ENCODE results near the gene AKAP8L.
"Not testable (repeated sequence)": the region's sequence is repeated elsewhere in the genome, so short reads cannot be mapped to it uniquely, and the experiment has no call there.

DNA sequence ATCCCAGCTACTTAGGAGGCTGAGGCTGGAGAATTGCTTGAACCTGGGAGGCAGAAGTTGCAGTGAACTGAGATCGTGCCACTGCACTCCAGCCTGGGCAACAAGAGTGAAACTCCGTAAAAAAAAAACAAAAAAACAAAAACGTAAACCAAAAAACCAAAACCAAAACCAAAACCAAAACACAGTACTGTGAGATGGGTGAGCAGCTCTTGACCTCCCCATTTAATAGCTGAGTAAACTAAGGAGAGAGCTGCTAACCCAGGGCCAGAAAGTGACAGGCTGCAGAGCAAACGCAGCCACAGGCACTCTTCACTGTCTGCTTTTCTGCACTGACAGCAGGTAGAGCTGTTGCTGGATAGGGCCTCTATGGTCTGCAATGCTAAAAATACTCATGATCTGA, 58.8 kb downstream of the AKAP8L start:
- not testable (repeated sequence) for TF ChIP-seq EZH2 (IDR thresholded peaks at IDR 0.05; ENCODE audit: insufficient read depth, poor library complexity, severe bottlenecking); EZH2phosphoT487 (IDR thresholded peaks at IDR 0.05; ENCODE audit: insufficient read depth, low read depth)
